Measurements from ENCODE around the gene CNTN1.

GRCh38 chr12:40907115-40907527, 214.9 kb downstream of the CNTN1 start:
- TF ChIP-seq ZNF274 (IDR thresholded peaks at IDR 0.05; ENCODE audit: low read depth, low read length) (no peak), SUZ12 (IDR thresholded peaks at IDR 0.05; ENCODE audit: extremely low read depth, insufficient read depth, insufficient read length) (no peak)

Data from NT2/D1 (cell line).